H1 (cell line): ENCODE measurements around the gene HM13.

Source experiments
- CHD2 ChIP-seq: IDR thresholded peaks from 2 replicates; pipeline ENCODE4 v1.6.1; 2012; ENCODE audit warnings: low read length, improper control_type of control experiment
- CTCF ChIP-seq, 3 experiments: IDR thresholded peaks; 1 replicate in 2 of 3; 2 replicates in 1 of 3; pipeline versions ENCODE4 v1.5.1 to v1.6.1; 2011; ENCODE audit warnings: low read length in 3 of 3, mild to moderate bottlenecking in 3 of 3, inconsistent platforms in 2 of 3, low read depth in 1 of 3, moderate library complexity in 1 of 3; ENCODE audit not compliant: insufficient read depth in 1 of 3; ENCODE audit errors: control extremely low read depth in 1 of 3
- HDAC6 ChIP-seq: IDR thresholded peaks from one replicate; pipeline ENCODE4 v1.7.1; 2012; ENCODE audit warnings: low read depth, mild to moderate bottlenecking, inconsistent platforms, low read length, moderate library complexity
- POLR2A ChIP-seq, 2 experiments: IDR thresholded peaks; 1 replicate in 1 of 2; 2 replicates in 1 of 2; pipeline ENCODE4 v1.6.1; 2011; ENCODE audit warnings: low read depth in 2 of 2, low read length in 2 of 2, mild to moderate bottlenecking in 2 of 2; ENCODE audit errors: control extremely low read depth in 1 of 2
- POLR2AphosphoS5 ChIP-seq: IDR thresholded peaks from 2 replicates; pipeline ENCODE4 v1.6.1; 2011; ENCODE audit warnings: low read depth, low read length
- SRF ChIP-seq: IDR thresholded peaks from 2 replicates; pipeline ENCODE4 v1.6.1; 2011; ENCODE audit warnings: mild to moderate bottlenecking, low read depth, low read length, moderate library complexity

- TF ChIP-seq CTCF (IDR thresholded peaks at IDR 0.05; ENCODE audit: control extremely low read depth in 1 of 3, insufficient read depth in 1 of 3, low read depth in 1 of 3, low read length in 3 of 3) = no peak
- TF ChIP-seq POLR2A (IDR thresholded peaks at IDR 0.05; ENCODE audit: control extremely low read depth in 1 of 2, low read depth in 2 of 2, low read length in 2 of 2) = no peak
- TF ChIP-seq POLR2AphosphoS5 = no peak
- TF ChIP-seq SRF = no peak
- TF ChIP-seq CHD2 = no peak
- TF ChIP-seq HDAC6 = no peak
These were observed 16.3 kb upstream of the HM13 start for GRCh38 chr20:31497838-31498540.
